HG02852 (cell line): ENCODE data around the gene PEX7.
A peak's percentile ranks its signal among the peaks of the same experiment; 100 is the strongest.
"Not testable (repeated sequence)": the region's sequence is repeated elsewhere in the genome, so short reads cannot be mapped to it uniquely, and the experiment has no call there.

Experiments used
- ATAC-seq: cut with Tn5 transposase; IDR thresholded peaks from one replicate; pipeline ENCODE4 v1.9.1; 2021; ENCODE audit warnings: mild to moderate bottlenecking, moderate library complexity; ENCODE audit not compliant: unreplicated experiment

The PEX7 gene

GRCh38 chr6:136822376-136823127, at the start of gene PEX7:
PEX7 (plus strand) TSS chr6:136822592; CDS start chr6:136822666, 74 bp downstream.
- peak; percentile 95 for ATAC-seq

- ATAC-seq = peak; percentile 81
Measured at GRCh38 chr6:136772685-136773472, 49.5 kb upstream of the PEX7 start.

- ATAC-seq = no peak
Measured at GRCh38 chr6:136773473-136773796, 49.0 kb upstream of the PEX7 start.

- ATAC-seq = no peak
Measured at GRCh38 chr6:136774228-136775041, 48.0 kb upstream of the PEX7 start.

- no peak for ATAC-seq
Measured at GRCh38 chr6:136775081-136775480, 47.3 kb upstream of the PEX7 start.

GRCh38 chr6:136775548-136775947, 46.8 kb upstream of the PEX7 start:
- no peak for ATAC-seq

GRCh38 chr6:136777651-136778050, 44.7 kb upstream of the PEX7 start:
- ATAC-seq = no peak

- ATAC-seq = no peak
Measured at GRCh38 chr6:136779682-136780081, 42.7 kb upstream of the PEX7 start.

- ATAC-seq = no peak
Measured at GRCh38 chr6:136780972-136781371, 41.4 kb upstream of the PEX7 start.

GRCh38 chr6:136782021-136782770, 40.2 kb upstream of the PEX7 start:
- no peak for ATAC-seq

- ATAC-seq = no peak
Measured at GRCh38 chr6:136783021-136783420, 39.4 kb upstream of the PEX7 start.

- ATAC-seq = peak; percentile 56
Measured at GRCh38 chr6:136783495-136784270, 38.7 kb upstream of the PEX7 start.

GRCh38 chr6:136784271-136784664, 38.1 kb upstream of the PEX7 start:
- no peak for ATAC-seq

GRCh38 chr6:136784910-136785746, 37.3 kb upstream of the PEX7 start:
- ATAC-seq = peak; percentile 38

GRCh38 chr6:136786658-136787057, 35.7 kb upstream of the PEX7 start:
- no peak for ATAC-seq

- ATAC-seq = no peak
Measured at GRCh38 chr6:136787726-136788068, 34.7 kb upstream of the PEX7 start.

GRCh38 chr6:136788069-136788902, 34.1 kb upstream of the PEX7 start:
- no peak for ATAC-seq

- ATAC-seq = not testable (repeated sequence)
Measured at GRCh38 chr6:136789440-136789839, 33.0 kb upstream of the PEX7 start.
